Naive thymus-derived CD4-positive, alpha-beta T cell (primary cell): Measurements from ENCODE around the gene GTPBP6. TPM values are rescaled to one million over a fixed set of nuclear protein-coding genes. Genes with fewer than 3 reads are reported as not detected.
A peak's percentile ranks its signal among the peaks of the same experiment; 100 is the strongest.

Experiments
- ATAC-seq: fragments of 150-1000 bp; cut with Tn5 transposase; 2 replicates; pipeline ENCODE4 v1.10.0; 2021; ENCODE audit warnings: mild to moderate bottlenecking, moderate library complexity
- CTCF ChIA-PET: fragments of 350-600 bp; sonication (Branson Sonifier 250); formaldehyde crosslinking; loops from one replicate; lab custom pipeline; 2021; ENCODE audit warnings: antibody characterized with exemption; lab: Charles Lee
- POLR2A ChIA-PET: fragments of 350-600 bp; sonication (Branson Sonifier 250); formaldehyde crosslinking; loops from one replicate; lab custom pipeline; 2021; ENCODE audit warnings: antibody characterized with exemption, inconsistent platforms; lab: Charles Lee
- DNase-seq, 9 donors: peaks; one replicate each; pipeline versions ENCODE4 v3.0.0 to v3.0.0-alpha.2; 2020 to 2022; ENCODE audit warnings: mixed read lengths in 1 of 9
- H3K27ac ChIP-seq: one replicate; pipeline ENCODE4 v1.7.0; 2013; ENCODE audit warnings: mild to moderate bottlenecking, low read depth, low read length, moderate library complexity
- H3K27me3 ChIP-seq, 2 donors: one replicate each; pipeline ENCODE4 v1.7.0; 2013; ENCODE audit warnings: low read length in 2 of 2, mild to moderate bottlenecking in 2 of 2, moderate library complexity in 2 of 2; ENCODE audit not compliant: control insufficient read depth in 2 of 2, insufficient read depth in 2 of 2
- H3K36me3 ChIP-seq, 3 experiments: 1 replicate in 2 of 3; 2 replicates in 1 of 3; pipeline ENCODE4 v1.7.0; 2013; ENCODE audit warnings: low read length in 3 of 3, mild to moderate bottlenecking in 3 of 3, moderate library complexity in 1 of 3; ENCODE audit not compliant: insufficient read depth in 3 of 3, control insufficient read depth in 2 of 3
- H3K4me1 ChIP-seq, 2 donors: one replicate each; pipeline ENCODE4 v1.7.0; 2013; ENCODE audit warnings: low read length in 2 of 2, mild to moderate bottlenecking in 2 of 2, moderate library complexity in 1 of 2; ENCODE audit not compliant: control insufficient read depth in 2 of 2, insufficient read depth in 2 of 2
- H3K4me3 ChIP-seq: 2 replicates; pipeline ENCODE4 v1.7.0; 2013; ENCODE audit warnings: mild to moderate bottlenecking, low read length
- H3K9me3 ChIP-seq, 3 experiments: 1 replicate in 2 of 3; 2 replicates in 1 of 3; pipeline ENCODE4 v1.7.0; 2013; ENCODE audit warnings: low read length in 3 of 3; ENCODE audit not compliant: control insufficient read depth in 2 of 3
- H3K27ac Mint-ChIP-seq, 9 donors: one replicate each; pipeline ENCODE4 v1.8.0; 2020 to 2022; ENCODE audit warnings: mixed read lengths in 9 of 9, mild to moderate bottlenecking in 8 of 9, moderate library complexity in 5 of 9, inconsistent platforms in 2 of 9
- H3K27me3 Mint-ChIP-seq, 5 donors: one replicate each; pipeline ENCODE4 v1.8.0; 2021 to 2022; ENCODE audit warnings: mixed read lengths in 5 of 5, mild to moderate bottlenecking in 1 of 5
- H3K36me3 Mint-ChIP-seq, 5 donors: one replicate each; pipeline ENCODE4 v1.8.0; 2020 to 2022; ENCODE audit warnings: mixed read lengths in 5 of 5, mild to moderate bottlenecking in 3 of 5, inconsistent platforms in 1 of 5
- H3K4me1 Mint-ChIP-seq, 7 donors: one replicate each; pipeline ENCODE4 v1.8.0; 2020 to 2022; ENCODE audit warnings: mixed read lengths in 7 of 7, mild to moderate bottlenecking in 3 of 7, inconsistent platforms in 1 of 7
- H3K4me3 Mint-ChIP-seq, 10 donors: one replicate each; pipeline ENCODE4 v1.8.0; 2020 to 2022; ENCODE audit warnings: mild to moderate bottlenecking in 10 of 10, mixed read lengths in 10 of 10, moderate library complexity in 6 of 10, inconsistent platforms in 2 of 10
- H3K9me3 Mint-ChIP-seq, 11 donors: one replicate each; pipeline ENCODE4 v1.8.0; 2020 to 2022; ENCODE audit warnings: mixed read lengths in 11 of 11, mild to moderate bottlenecking in 4 of 11, inconsistent platforms in 1 of 11, moderate library complexity in 1 of 11
- intact Hi-C, 2 donors: fragments of 100-400 bp; cut with micrococcal nuclease; formaldehyde crosslinking; loops; one replicate each; pipeline ENCODE4 v1.15.1; 2023
- polyA plus RNA-seq, 2 donors: library from polyadenylated mRNA; unstranded; fragments of 300-500 nt; fragmentation: Illumina TruSeq; gene quantifications; one replicate each; pipeline ENCODE4 v1.2.3, GENCODE V29; 2021
- total RNA-seq, 6 experiments: library from RNA in 5 of 6; stranded (reverse) in 5 of 6; gene quantifications; 1 replicate in 5 of 6; 2 replicates in 1 of 6; pipeline ENCODE4 v1.2.3 and lab custom pipeline; 2021 to 2026

GTPBP6 gene
- total and polyA plus RNA-seq, 7 experiments from 2014 or later, result 38.9 to 95.2 (median 73.9) TPM

- H3K4me3 ChIP-seq, result no peak overlapping the region
- ATAC-seq (no peak), DNase-seq (peak in 1 of 9 donors; percentile 3)
- no peaks in the 10 kb centered on the region for H3K4me1 Mint-ChIP-seq
- no peaks in the 10 kb centered on the region for H3K4me1 ChIP-seq
- no peaks in the 10 kb centered on the region for H3K27me3 ChIP-seq
- POLR2A ChIA-PET, result no interaction called here
- CTCF ChIA-PET, result no interaction called here
- no peak overlapping the region for H3K27ac ChIP-seq
- no peak overlapping the region for H3K4me3 Mint-ChIP-seq
- intact Hi-C loops, result no loop called here
- no peaks in the 10 kb centered on the region for H3K27me3 Mint-ChIP-seq
- H3K9me3 Mint-ChIP-seq, result peaks cover 0 to 2% (median 0%) of the 10 kb centered on the region in 11 donors
- peaks cover 0 to 42% (median 11%) of the 10 kb centered on the region in 5 donors for H3K36me3 Mint-ChIP-seq
- H3K27ac Mint-ChIP-seq, result peak overlapping the region in 1 of 9 donors; percentile 50
- no peaks in the 10 kb centered on the region for H3K9me3 ChIP-seq
- peaks cover 0 to 36% (median 0%) of the 10 kb centered on the region in 3 experiments for H3K36me3 ChIP-seq
Measured at GRCh38 chrX:341541-342101, 23.0 kb upstream of the GTPBP6 start.

GRCh38 chrX:340641-341423, 22.2 kb upstream of the GTPBP6 start:
- POLR2A ChIA-PET, result no interaction called here
- DNase-seq (peak in 1 of 9 donors; percentile 9), ATAC-seq (no peak)
- no peak overlapping the region for H3K4me3 ChIP-seq
- H3K4me1 ChIP-seq, result no peaks in the 10 kb centered on the region
- Mint-ChIP-seq H3K9me3 (peaks cover 0 to 2% (median 0%) of the 10 kb centered on the region in 11 donors), H3K27me3 (no peaks in the 10 kb centered on the region), H3K4me1 (no peaks in the 10 kb centered on the region), H3K27ac (peak overlapping the region in 1 of 9 donors; percentile 14), H3K36me3 (peaks cover 0 to 47% (median 17%) of the 10 kb centered on the region in 5 donors), H3K4me3 (no peak overlapping the region)
- intact Hi-C loops, result no loop called here
- CTCF ChIA-PET, result no interaction called here
- no peaks in the 10 kb centered on the region for H3K9me3 ChIP-seq
- no peaks in the 10 kb centered on the region for H3K27me3 ChIP-seq
- H3K36me3 ChIP-seq, result peaks cover 0 to 44% (median 0%) of the 10 kb centered on the region in 3 experiments
- H3K27ac ChIP-seq, result no peak overlapping the region

- H3K9me3 ChIP-seq, result no peaks in the 10 kb centered on the region
- Mint-ChIP-seq H3K4me3 (no peak overlapping the region), H3K36me3 (peaks cover 0 to 43% (median 18%) of the 10 kb centered on the region in 5 donors), H3K9me3 (peaks cover 0 to 2% (median 0%) of the 10 kb centered on the region in 11 donors), H3K4me1 (no peaks in the 10 kb centered on the region), H3K27ac (no peak overlapping the region), H3K27me3 (no peaks in the 10 kb centered on the region)
- no peak overlapping the region for H3K4me3 ChIP-seq
- ATAC-seq, result no peak
- H3K27me3 ChIP-seq, result no peaks in the 10 kb centered on the region
- peak in 1 of 9 donors; percentile 18 for DNase-seq
- intact Hi-C loops, result no loop called here
- ChIA-PET CTCF (no interaction called here), POLR2A (no interaction called here)
- H3K27ac ChIP-seq, result no peak overlapping the region
- H3K4me1 ChIP-seq, result no peaks in the 10 kb centered on the region
- peaks cover 0 to 46% (median 0%) of the 10 kb centered on the region in 3 experiments for H3K36me3 ChIP-seq
Measured at GRCh38 chrX:340121-340520, 21.5 kb upstream of the GTPBP6 start.

- peaks cover 0 to 2% (median 0%) of the 10 kb centered on the region in 11 donors for H3K9me3 Mint-ChIP-seq
- DNase-seq (no peak), ATAC-seq (no peak)
- H3K27me3 Mint-ChIP-seq, result no peaks in the 10 kb centered on the region
- no peaks in the 10 kb centered on the region for H3K4me1 Mint-ChIP-seq
- peak overlapping the region in 2 of 9 donors; percentile 23 to 76 for H3K27ac Mint-ChIP-seq
- no peak overlapping the region for H3K4me3 Mint-ChIP-seq
- no peaks in the 10 kb centered on the region for H3K9me3 ChIP-seq
- H3K36me3 Mint-ChIP-seq, result peaks cover 0 to 38% (median 18%) of the 10 kb centered on the region in 5 donors
- H3K4me1 ChIP-seq, result no peaks in the 10 kb centered on the region
- H3K27ac ChIP-seq, result no peak overlapping the region
- intact Hi-C loops, result no loop called here
- H3K27me3 ChIP-seq, result no peaks in the 10 kb centered on the region
- ChIA-PET POLR2A (no interaction called here), CTCF (no interaction called here)
- no peak overlapping the region for H3K4me3 ChIP-seq
- H3K36me3 ChIP-seq, result peaks cover 0 to 43% (median 0%) of the 10 kb centered on the region in 3 experiments
Measured at GRCh38 chrX:338836-339400, 20.3 kb upstream of the GTPBP6 start.

GRCh38 chrX:338281-338835, 19.8 kb upstream of the GTPBP6 start:
- ChIA-PET CTCF (no interaction called here), POLR2A (no interaction called here)
- H3K4me3 Mint-ChIP-seq, result no peak overlapping the region
- no peaks in the 10 kb centered on the region for H3K9me3 ChIP-seq
- DNase-seq, result no peak
- H3K4me1 ChIP-seq, result no peaks in the 10 kb centered on the region
- no peaks in the 10 kb centered on the region for H3K27me3 Mint-ChIP-seq
- H3K36me3 Mint-ChIP-seq, result peaks cover 0 to 38% (median 18%) of the 10 kb centered on the region in 5 donors
- intact Hi-C loops, result no loop called here
- peaks cover 0 to 48% (median 0%) of the 10 kb centered on the region in 3 experiments for H3K36me3 ChIP-seq
- H3K4me1 Mint-ChIP-seq, result no peaks in the 10 kb centered on the region
- H3K4me3 ChIP-seq, result no peak overlapping the region
- peak overlapping the region in 1 of 9 donors; percentile 76 for H3K27ac Mint-ChIP-seq
- peaks cover 0 to 2% (median 0%) of the 10 kb centered on the region in 11 donors for H3K9me3 Mint-ChIP-seq
- H3K27ac ChIP-seq, result no peak overlapping the region
- no peak for ATAC-seq
- no peaks in the 10 kb centered on the region for H3K27me3 ChIP-seq

GRCh38 chrX:337331-337831, 18.8 kb upstream of the GTPBP6 start:
- Mint-ChIP-seq H3K4me1 (no peaks in the 10 kb centered on the region), H3K27me3 (no peaks in the 10 kb centered on the region), H3K36me3 (peaks cover 0 to 38% (median 18%) of the 10 kb centered on the region in 5 donors), H3K9me3 (peaks cover 0 to 2% (median 0%) of the 10 kb centered on the region in 11 donors), H3K4me3 (no peak overlapping the region), H3K27ac (peak overlapping the region in 2 of 9 donors; percentile 23 to 34)
- no peaks in the 10 kb centered on the region for H3K4me1 ChIP-seq
- H3K27ac ChIP-seq, result no peak overlapping the region
- no peak for ATAC-seq
- H3K27me3 ChIP-seq, result no peaks in the 10 kb centered on the region
- no peak for DNase-seq
- intact Hi-C loops, result no loop called here
- peaks cover 0 to 57% (median 0%) of the 10 kb centered on the region in 3 experiments for H3K36me3 ChIP-seq
- no peak overlapping the region for H3K4me3 ChIP-seq
- CTCF ChIA-PET, result no interaction called here
- H3K9me3 ChIP-seq, result no peaks in the 10 kb centered on the region
- POLR2A ChIA-PET, result no interaction called here
